ENCODE measurements around the gene RFX8.

The RFX8 gene

GRCh38 chr2:101361522-101361921 lies 113.4 kb downstream of the RFX8 start:
- Histone ChIP-seq H3K27ac (ENCODE audit: low read length) (peak overlapping the region; percentile 65), H3K36me3 (replicated peaks; ENCODE audit: low read depth, low read length) (no peaks in the 10 kb centered on the region)

GRCh38 chr2:101361121-101361520 lies 113.8 kb downstream of the RFX8 start:
- Histone ChIP-seq H4K20me1 (ENCODE audit: insufficient read depth, low read length) (no peaks in the 10 kb centered on the region), H3K9me3 (ENCODE audit: insufficient read depth, low read length) (no peaks in the 10 kb centered on the region), H2AFZ (ENCODE audit: low read depth, low read length) (peak overlapping the region; percentile 10; the same call in 1 of the 2 replicates), H3K36me3 (replicated peaks; ENCODE audit: low read depth, low read length) (no peaks in the 10 kb centered on the region), H3K79me2 (ENCODE audit: low read length) (no peaks in the 10 kb centered on the region), H3K9ac (ENCODE audit: low read length) (peak overlapping the region; percentile 40), H3K27me3 (ENCODE audit: low read depth, low read length) (no peaks in the 10 kb centered on the region), H3K4me2 (ENCODE audit: low read length) (peak overlapping the region; percentile 80), H3K4me3 (ENCODE audit: low read length) (peak overlapping the region; percentile 54), H3K4me1 (ENCODE audit: low read length) (peaks cover 28% of the 10 kb centered on the region), H3K27ac (ENCODE audit: low read length) (peak overlapping the region; percentile 65)
- no peak for TF ChIP-seq EZH2phosphoT487 (IDR thresholded peaks at IDR 0.05; ENCODE audit: low read depth)
- TF ChIP-seq CTCF (IDR thresholded peaks at IDR 0.05; ENCODE audit: low read depth, low read length): no peak

More at GRCh38 chr2:101361522-101361921, 113.4 kb downstream of the RFX8 start:
- Histone ChIP-seq H3K27me3 (ENCODE audit: low read depth, low read length) (no peaks in the 10 kb centered on the region), H2AFZ (ENCODE audit: low read depth, low read length) (peak overlapping the region; percentile 10; the same call in 1 of the 2 replicates), H3K4me3 (ENCODE audit: low read length) (peak overlapping the region; percentile 54), H4K20me1 (ENCODE audit: insufficient read depth, low read length) (no peaks in the 10 kb centered on the region), H3K9me3 (ENCODE audit: insufficient read depth, low read length) (no peaks in the 10 kb centered on the region), H3K4me2 (ENCODE audit: low read length) (peak overlapping the region; percentile 80), H3K4me1 (ENCODE audit: low read length) (peaks cover 28% of the 10 kb centered on the region), H3K9ac (ENCODE audit: low read length) (peak overlapping the region; percentile 40), H3K79me2 (ENCODE audit: low read length) (no peaks in the 10 kb centered on the region)
- TF ChIP-seq CTCF (IDR thresholded peaks at IDR 0.05; ENCODE audit: low read depth, low read length): no peak
- no peak for TF ChIP-seq EZH2phosphoT487 (IDR thresholded peaks at IDR 0.05; ENCODE audit: low read depth)

- Histone ChIP-seq H3K4me2 (ENCODE audit: low read length) (no peak overlapping the region), H3K27me3 (ENCODE audit: low read depth, low read length) (no peaks in the 10 kb centered on the region), H2AFZ (ENCODE audit: low read depth, low read length) (no peak overlapping the region), H3K4me3 (ENCODE audit: low read length) (no peak overlapping the region), H3K27ac (ENCODE audit: low read length) (no peak overlapping the region), H3K9ac (ENCODE audit: low read length) (no peak overlapping the region), H3K36me3 (replicated peaks; ENCODE audit: low read depth, low read length) (no peaks in the 10 kb centered on the region), H3K79me2 (ENCODE audit: low read length) (no peaks in the 10 kb centered on the region), H3K9me3 (ENCODE audit: insufficient read depth, low read length) (no peaks in the 10 kb centered on the region), H3K4me1 (ENCODE audit: low read length) (peaks cover 28% of the 10 kb centered on the region), H4K20me1 (ENCODE audit: insufficient read depth, low read length) (no peaks in the 10 kb centered on the region)
- TF ChIP-seq CTCF (IDR thresholded peaks at IDR 0.05; ENCODE audit: low read depth, low read length) (no peak), EZH2phosphoT487 (IDR thresholded peaks at IDR 0.05; ENCODE audit: low read depth) (no peak)
Measured at GRCh38 chr2:101360232-101360631, 114.7 kb downstream of the RFX8 start.

- no peaks in the 10 kb centered on the region for H3K9me3 ChIP-seq (ENCODE audit: insufficient read depth, low read length)
- no peaks in the 10 kb centered on the region for H3K27me3 ChIP-seq (ENCODE audit: low read depth, low read length)
- no peak overlapping the region for H3K9ac ChIP-seq (ENCODE audit: low read length)
- no peaks in the 10 kb centered on the region for H3K36me3 ChIP-seq (replicated peaks; ENCODE audit: low read depth, low read length)
- H4K20me1 ChIP-seq (ENCODE audit: insufficient read depth, low read length): no peaks in the 10 kb centered on the region
- no peak overlapping the region for H3K4me2 ChIP-seq (ENCODE audit: low read length)
- TF ChIP-seq CTCF (IDR thresholded peaks at IDR 0.05; ENCODE audit: low read depth, low read length): no peak
- TF ChIP-seq EZH2phosphoT487 (IDR thresholded peaks at IDR 0.05; ENCODE audit: low read depth): no peak
- no peak overlapping the region for H3K27ac ChIP-seq (ENCODE audit: low read length)
- no peak overlapping the region for H3K4me3 ChIP-seq (ENCODE audit: low read length)
- H2AFZ ChIP-seq (ENCODE audit: low read depth, low read length): no peak overlapping the region
- H3K4me1 ChIP-seq (ENCODE audit: low read length): peaks cover 28% of the 10 kb centered on the region
- H3K79me2 ChIP-seq (ENCODE audit: low read length): no peaks in the 10 kb centered on the region
Measured at GRCh38 chr2:101359410-101359954, 115.4 kb downstream of the RFX8 start.
